Measurements from ENCODE around the gene MED15. TPM values are rescaled to one million over a fixed set of nuclear protein-coding genes. Genes with fewer than 3 reads are reported as not detected.

The MED15 gene
- total RNA-seq, 6 donors from 2014 or later: 64.2 to 170 (median 123) TPM

DNA sequence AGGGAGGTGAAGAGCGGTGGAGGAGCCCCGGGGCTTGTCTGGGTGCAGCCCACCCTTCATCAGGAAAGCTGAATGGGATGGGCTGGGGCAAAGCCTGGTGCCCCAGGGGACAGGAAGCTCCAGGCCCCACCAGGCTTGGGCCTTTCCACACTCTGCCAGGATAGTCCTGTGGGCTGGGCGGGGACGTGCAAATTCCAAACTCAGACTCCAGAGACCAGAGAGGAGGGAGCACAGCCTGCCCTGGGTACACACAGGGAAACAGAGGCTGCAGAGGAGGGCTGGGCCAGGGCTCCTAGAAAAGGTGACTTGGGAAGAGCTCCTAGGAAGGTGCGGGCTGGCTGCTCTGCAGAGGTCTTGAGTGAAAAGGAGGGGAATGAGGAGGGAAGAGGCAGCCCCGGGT is 124.7 kb downstream of the MED15 start:
- no peak overlapping the region for H3K27ac ChIP-seq
- H3K36me3 ChIP-seq: no peaks in the 10 kb centered on the region
- no peak overlapping the region for H3K4me3 ChIP-seq
- TF ChIP-seq CTCF (IDR thresholded peaks at IDR 0.05) (no peak), POLR2A (IDR thresholded peaks at IDR 0.05) (no peak), EP300 (IDR thresholded peaks at IDR 0.05) (no peak), POLR2AphosphoS5 (IDR thresholded peaks at IDR 0.05) (no peak)
- H3K9me3 ChIP-seq: no peaks in the 10 kb centered on the region
- peaks cover 0 to 7% (median 0%) of the 10 kb centered on the region in 4 donors for H3K4me1 ChIP-seq
- no peak for DNase-seq
- 61 to 86% methylated on average over 6 of the region's 6 CpGs for WGBS, 2 donors
- ATAC-seq (ENCODE audit: low FRiP score in 2 of 2): no peak
- no peaks in the 10 kb centered on the region for H3K27me3 ChIP-seq

GRCh38 chr22:20632518-20632917 is 125.1 kb downstream of the MED15 start:
- Histone ChIP-seq H3K27ac (no peak overlapping the region), H3K4me3 (no peak overlapping the region), H3K9me3 (no peaks in the 10 kb centered on the region), H3K4me1 (peaks cover 0 to 7% (median 0%) of the 10 kb centered on the region in 4 donors), H3K27me3 (no peaks in the 10 kb centered on the region), H3K36me3 (no peaks in the 10 kb centered on the region)
- TF ChIP-seq EP300 (IDR thresholded peaks at IDR 0.05): no peak
- no peak for TF ChIP-seq POLR2AphosphoS5 (IDR thresholded peaks at IDR 0.05)
- no peak for TF ChIP-seq CTCF (IDR thresholded peaks at IDR 0.05)
- no peak for TF ChIP-seq POLR2A (IDR thresholded peaks at IDR 0.05)
- WGBS, 2 donors: 64 to 80% methylated on average over 2 to 4 of the region's 4 CpGs
- DNase-seq (no peak), ATAC-seq (ENCODE audit: low FRiP score in 2 of 2) (no peak)

DNA sequence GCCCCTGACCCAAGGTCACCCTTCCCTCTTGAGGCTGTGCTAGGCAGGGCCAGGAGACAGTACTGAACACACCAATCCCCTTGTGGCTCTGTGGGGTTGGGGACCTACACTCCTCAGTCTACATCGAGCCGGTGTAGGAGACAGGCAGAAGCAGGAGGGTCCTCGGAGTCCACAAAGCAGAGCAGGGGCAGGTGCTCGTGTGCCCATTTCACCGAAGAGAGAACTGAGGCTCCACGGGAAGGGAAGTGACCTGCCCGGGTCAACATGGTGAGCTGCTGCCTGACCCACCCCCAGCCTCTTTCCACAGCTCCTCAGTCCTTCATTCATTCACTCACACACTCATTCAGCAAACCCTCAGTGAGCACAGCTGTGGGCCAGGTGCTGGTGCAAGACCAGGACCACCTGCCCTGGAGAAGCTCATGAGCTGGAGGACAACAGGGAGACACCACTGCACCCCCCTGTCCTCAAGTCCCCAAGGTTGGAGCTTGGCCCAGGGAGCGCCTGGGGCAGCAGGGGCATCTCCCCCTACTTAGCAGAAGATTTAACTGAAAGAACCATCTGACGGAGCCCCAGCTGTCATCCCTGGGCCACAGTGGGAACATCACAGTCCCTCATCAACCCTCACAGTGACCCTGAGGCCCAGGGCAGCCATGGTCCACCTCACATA is 127.3 kb downstream of the MED15 start:
- no peaks in the 10 kb centered on the region for H3K36me3 ChIP-seq

GRCh38 chr22:20635227-20635591 is 127.8 kb downstream of the MED15 start:
- Histone ChIP-seq H3K4me3 (no peak overlapping the region), H3K27ac (no peak overlapping the region), H3K4me1 (peaks cover 0 to 7% (median 0%) of the 10 kb centered on the region in 4 donors), H3K36me3 (no peaks in the 10 kb centered on the region), H3K9me3 (no peaks in the 10 kb centered on the region), H3K27me3 (no peaks in the 10 kb centered on the region)
- DNase-seq: no peak
- ATAC-seq (ENCODE audit: low FRiP score in 2 of 2): no peak
- 72 to 80% methylated on average over 1 to 5 of the region's 6 CpGs for WGBS, 2 donors
- TF ChIP-seq POLR2AphosphoS5 (IDR thresholded peaks at IDR 0.05) (no peak), CTCF (IDR thresholded peaks at IDR 0.05) (no peak), POLR2A (IDR thresholded peaks at IDR 0.05) (no peak), EP300 (IDR thresholded peaks at IDR 0.05) (no peak)

More for the DNA sequence above, 127.3 kb downstream of the MED15 start:
- TF ChIP-seq POLR2A (IDR thresholded peaks at IDR 0.05) (no peak), CTCF (IDR thresholded peaks at IDR 0.05) (no peak), POLR2AphosphoS5 (IDR thresholded peaks at IDR 0.05) (no peak), EP300 (IDR thresholded peaks at IDR 0.05) (no peak)
- Histone ChIP-seq H3K27ac (no peak overlapping the region), H3K4me3 (no peak overlapping the region), H3K27me3 (no peaks in the 10 kb centered on the region), H3K9me3 (no peaks in the 10 kb centered on the region), H3K4me1 (peaks cover 0 to 7% (median 0%) of the 10 kb centered on the region in 4 donors)
- ATAC-seq (ENCODE audit: low FRiP score in 2 of 2) (no peak), DNase-seq (no peak)
- WGBS, 2 donors: 76 to 84% methylated on average over 6 to 9 of the region's 9 CpGs
